ENCODE measurements around the gene ST6GALNAC2.

The ST6GALNAC2 gene

DNA sequence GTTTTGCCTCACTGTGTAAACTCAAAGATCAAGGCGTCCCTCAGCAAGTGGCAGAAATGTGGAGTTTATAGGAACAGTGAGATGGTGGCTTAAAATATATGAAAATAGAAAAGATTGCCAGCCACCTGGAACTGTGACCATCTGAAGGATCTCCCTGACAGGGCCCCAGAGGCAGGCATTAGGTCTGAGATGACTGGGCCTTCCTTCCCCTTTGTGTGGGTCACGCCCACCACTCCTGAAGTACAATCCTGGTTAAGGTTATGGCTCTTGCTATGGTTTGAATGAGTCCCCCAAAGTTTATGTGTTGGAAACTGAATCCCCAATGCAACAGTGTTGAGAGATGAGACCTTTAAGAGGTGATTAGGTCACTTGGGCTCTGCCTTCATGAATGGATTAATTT lies 6.4 kb downstream of the ST6GALNAC2 start:
- TF ChIP-seq ZNF221 (tag by site-specific recombination; IDR thresholded peaks at IDR 0.05; ENCODE audit: borderline replicate concordance) (no peak), ZNF148 (tag by site-specific recombination; IDR thresholded peaks at IDR 0.05; ENCODE audit: borderline replicate concordance) (no peak), ZNF658 (tag by site-specific recombination; IDR thresholded peaks at IDR 0.05) (no peak), GFI1B (tag by site-specific recombination; IDR thresholded peaks at IDR 0.05) (no peak)
- TF ChIP-seq, protein P1, sequence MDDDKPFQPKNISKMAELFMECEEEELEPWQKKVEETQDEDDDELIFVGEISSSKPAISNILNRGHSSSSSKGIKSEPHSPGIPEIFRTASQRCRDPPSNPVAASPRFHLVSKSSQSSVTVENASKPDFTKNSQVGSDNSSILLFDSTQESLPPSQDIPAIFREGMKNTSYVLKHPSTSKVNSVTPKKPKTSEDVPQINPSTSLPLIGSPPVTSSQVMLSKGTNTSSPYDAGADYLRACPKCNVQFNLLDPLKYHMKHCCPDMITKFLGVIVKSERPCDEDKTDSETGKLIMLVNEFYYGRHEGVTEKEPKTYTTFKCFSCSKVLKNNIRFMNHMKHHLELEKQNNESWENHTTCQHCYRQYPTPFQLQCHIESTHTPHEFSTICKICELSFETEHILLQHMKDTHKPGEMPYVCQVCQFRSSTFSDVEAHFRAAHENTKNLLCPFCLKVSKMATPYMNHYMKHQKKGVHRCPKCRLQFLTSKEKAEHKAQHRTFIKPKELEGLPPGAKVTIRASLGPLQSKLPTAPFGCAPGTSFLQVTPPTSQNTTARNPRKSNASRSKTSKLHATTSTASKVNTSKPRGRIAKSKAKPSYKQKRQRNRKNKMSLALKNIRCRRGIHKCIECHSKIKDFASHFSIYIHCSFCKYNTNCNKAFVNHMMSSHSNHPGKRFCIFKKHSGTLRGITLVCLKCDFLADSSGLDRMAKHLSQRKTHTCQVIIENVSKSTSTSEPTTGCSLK (tag by site-specific recombination; IDR thresholded peaks at IDR 0.05), result no peak
- H3K36me3 ChIP-seq (ENCODE audit: control insufficient read depth in 2 of 2, insufficient read depth in 1 of 2, low read length in 2 of 2), result no peaks in the 10 kb centered on the region
- ChIA-PET CTCF (interaction anchor here (0.5 to 1.7 kb wide), 7 partner anchors 11 to 179 kb away, joined by 3 to 9 read pairs (median 4); no protein-coding TSS in a partner anchor), POLR2A (interaction anchor here (1.5 kb wide), 1 partner anchor 12 kb away, joined by 5 read pairs; no protein-coding TSS in a partner anchor)
- H3K27ac ChIP-seq (ENCODE audit: extremely low read depth, low read depth, low read length), result no peak overlapping the region
- H3K4me1 ChIP-seq (ENCODE audit: control insufficient read depth, insufficient read depth, low read length), result no peaks in the 10 kb centered on the region; the same call in 1 of the 2 replicates
- H3K9me3 ChIP-seq (ENCODE audit: control insufficient read depth, insufficient read depth, low read depth, low read length), result no peaks in the 10 kb centered on the region
- no peak overlapping the region for H3K4me3 ChIP-seq (ENCODE audit: low read depth, low read length)

DNA sequence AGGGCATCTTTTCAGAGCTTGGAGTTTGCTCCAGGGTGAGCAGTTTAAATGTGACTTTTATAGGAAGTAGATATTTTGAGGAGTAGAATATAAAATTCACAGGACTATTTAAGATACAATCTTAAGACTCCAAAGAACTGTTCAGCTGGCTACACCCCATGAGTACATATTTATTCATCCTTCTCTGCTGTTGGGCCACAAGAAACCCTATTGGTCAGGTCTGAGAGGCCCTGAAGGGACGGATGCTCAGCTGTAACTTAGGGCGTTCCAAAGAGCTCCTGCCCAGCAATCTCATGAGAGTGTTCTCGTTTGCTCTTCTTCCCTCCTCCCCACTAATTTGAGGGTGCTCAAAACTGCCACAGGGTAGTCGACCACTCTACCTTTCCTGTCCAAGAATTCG lies 7.3 kb downstream of the ST6GALNAC2 start:
- H3K4me1 ChIP-seq (ENCODE audit: control insufficient read depth, insufficient read depth, low read length), result no peaks in the 10 kb centered on the region; the same call in 1 of the 2 replicates
- H3K36me3 ChIP-seq (ENCODE audit: control insufficient read depth in 2 of 2, insufficient read depth in 1 of 2, low read length in 2 of 2), result no peaks in the 10 kb centered on the region
- no peak overlapping the region for H3K27ac ChIP-seq (ENCODE audit: extremely low read depth, low read depth, low read length)
- ChIA-PET POLR2A (interaction anchor here (1.5 kb wide), 1 partner anchor 11 kb away, joined by 5 read pairs; no protein-coding TSS in a partner anchor), CTCF (interaction anchor here (0.5 to 1.7 kb wide), 5 partner anchors 17 to 795 kb away, joined by 3 to 9 read pairs (median 4); no protein-coding TSS in a partner anchor)
- H3K9me3 ChIP-seq (ENCODE audit: control insufficient read depth, insufficient read depth, low read depth, low read length), result no peaks in the 10 kb centered on the region
- H3K4me3 ChIP-seq (ENCODE audit: low read depth, low read length), result no peak overlapping the region
- TF ChIP-seq ZBTB21 (tag by site-specific recombination; IDR thresholded peaks at IDR 0.05), result no peak
- TF ChIP-seq PBX3 (CRISPR knock-in tag; IDR thresholded peaks at IDR 0.05), result no peak
- no peak for TF ChIP-seq ZNF138 (tag by site-specific recombination; IDR thresholded peaks at IDR 0.05; ENCODE audit: borderline replicate concordance)
- no peak for TF ChIP-seq ZNF18 (tag by site-specific recombination; IDR thresholded peaks at IDR 0.05)
- no peak for TF ChIP-seq ZNF549 (tag by site-specific recombination; IDR thresholded peaks at IDR 0.05)
- TF ChIP-seq ZNF791 (tag by site-specific recombination; IDR thresholded peaks at IDR 0.05), result no peak
- no peak for TF ChIP-seq ZNF169 (tag by site-specific recombination; IDR thresholded peaks at IDR 0.05)
- no peak for TF ChIP-seq ZNF704 (tag by site-specific recombination; IDR thresholded peaks at IDR 0.05)
- no peak for TF ChIP-seq SALL2 (tag by site-specific recombination; IDR thresholded peaks at IDR 0.05; ENCODE audit: borderline replicate concordance)
- no peak for TF ChIP-seq BCL11A (tag by site-specific recombination; IDR thresholded peaks at IDR 0.05; ENCODE audit: low read depth)
- TF ChIP-seq, protein P2, sequence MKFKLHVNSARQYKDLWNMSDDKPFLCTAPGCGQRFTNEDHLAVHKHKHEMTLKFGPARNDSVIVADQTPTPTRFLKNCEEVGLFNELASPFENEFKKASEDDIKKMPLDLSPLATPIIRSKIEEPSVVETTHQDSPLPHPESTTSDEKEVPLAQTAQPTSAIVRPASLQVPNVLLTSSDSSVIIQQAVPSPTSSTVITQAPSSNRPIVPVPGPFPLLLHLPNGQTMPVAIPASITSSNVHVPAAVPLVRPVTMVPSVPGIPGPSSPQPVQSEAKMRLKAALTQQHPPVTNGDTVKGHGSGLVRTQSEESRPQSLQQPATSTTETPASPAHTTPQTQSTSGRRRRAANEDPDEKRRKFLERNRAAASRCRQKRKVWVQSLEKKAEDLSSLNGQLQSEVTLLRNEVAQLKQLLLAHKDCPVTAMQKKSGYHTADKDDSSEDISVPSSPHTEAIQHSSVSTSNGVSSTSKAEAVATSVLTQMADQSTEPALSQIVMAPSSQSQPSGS (tag by site-specific recombination; IDR thresholded peaks at IDR 0.05; ENCODE audit: low read depth), result no peak
- no peak for TF ChIP-seq ZNF248 (tag by site-specific recombination; IDR thresholded peaks at IDR 0.05)
- TF ChIP-seq ZNF629 (tag by site-specific recombination; IDR thresholded peaks at IDR 0.05), result no peak
- TF ChIP-seq ZNF692 (tag by site-specific recombination; IDR thresholded peaks at IDR 0.05), result no peak
